K562 (cell line): ENCODE data around the gene AKT1S1. TPM values are rescaled to one million over a fixed set of nuclear protein-coding genes. Genes with fewer than 3 reads are reported as not detected.

Experiments used
- ATAC-seq: fragments of 200-7000 bp; cut with Tn5 transposase; 3 replicates; pipeline ENCODE4 v1.9.1; 2020; ENCODE audit warnings: moderate library complexity
- BruUV-seq: library from RNA; stranded (reverse); fragments of 400-500 nt; replicated peaks from 2 replicates; lab custom pipeline; 2021; lab: Mats Ljungman, UMichigan
- CTCF ChIA-PET: fragments of 300-600 bp; formaldehyde crosslinking; extraction: SDS; loops from one replicate; lab custom pipeline; 2021; ENCODE audit warnings: low intra/inter-chr PET ratio; lab: Yijun Ruan, JAX
- POLR2A ChIA-PET: fragments of 300-600, 350-650 bp; sonication (Branson Sonifier 250); formaldehyde crosslinking; extraction: SDS; loops from one replicate; lab custom pipeline; 2021; ENCODE audit warnings: antibody characterized with exemption, inconsistent platforms; lab: Yijun Ruan, JAX
- DNase-seq, 4 experiments: peaks; one replicate each; pipeline versions ENCODE4 v3.0.0 to v3.0.0-alpha.2; 2011 to 2018; ENCODE audit warnings: low spot score in 3 of 4, mixed read lengths in 3 of 4; ENCODE audit errors: extremely low read depth in 1 of 4
- FAIRE-seq: peaks from 2 replicates; lab custom pipeline; 2011; peaks lifted over from hg19 to GRCh38; lab: Jason Lieb, UNC
- H2AFZ ChIP-seq: 2 replicates; pipeline ENCODE4 v1.6.0; 2011; ENCODE audit warnings: low read depth, low read length, control low read depth, inconsistent platforms
- H3K27ac ChIP-seq: fragments of 200-600 bp; 3 replicates; pipeline ENCODE4 v1.8.0; 2011; ENCODE audit warnings: low read depth, mild to moderate bottlenecking, control low read depth, inconsistent platforms, low read length, moderate library complexity, mixed read lengths; ENCODE audit errors: extremely low read depth
- H3K27me3 ChIP-seq, 2 experiments: fragments of 300-600 bp in 1 of 2; 2 replicates in 1 of 2; 3 replicates in 1 of 2; pipeline versions ENCODE4 v1.6.0 to v1.8.0; 2011; ENCODE audit warnings: inconsistent platforms in 2 of 2, low read length in 2 of 2, mild to moderate bottlenecking in 1 of 2, mixed read lengths in 1 of 2, moderate library complexity in 1 of 2; ENCODE audit not compliant: control insufficient read depth in 2 of 2, insufficient read depth in 2 of 2
- H3K36me3 ChIP-seq: fragments of 300-600 bp; 3 replicates; pipeline ENCODE4 v1.8.0; 2011; ENCODE audit warnings: mild to moderate bottlenecking, low read length, inconsistent platforms; ENCODE audit not compliant: control insufficient read depth, insufficient read depth
- H3K4me1 ChIP-seq, 2 experiments: fragments of 200-600 bp in 1 of 2; replicated peaks in 1 of 2; 2 replicates in 1 of 2; 3 replicates in 1 of 2; pipeline versions ENCODE4 v1.5.1 to v1.8.0; 2011; ENCODE audit warnings: inconsistent platforms in 2 of 2, low read length in 2 of 2, mild to moderate bottlenecking in 1 of 2, mixed read lengths in 1 of 2, moderate library complexity in 1 of 2; ENCODE audit not compliant: control insufficient read depth in 2 of 2, insufficient read depth in 2 of 2
- H3K4me2 ChIP-seq: 2 replicates; pipeline ENCODE4 v1.6.1; 2011; ENCODE audit warnings: low read length, control low read depth, inconsistent platforms, mixed read lengths; ENCODE audit not compliant: insufficient read depth
- H3K4me3 ChIP-seq: fragments of 200-600 bp; sonication (generic), shearing (Covaris generic); 2 replicates; pipeline ENCODE4 v1.5.1; 2016; ENCODE audit warnings: control low read depth, inconsistent platforms
- H3K79me2 ChIP-seq: fragments of 200-600 bp; 3 replicates; pipeline ENCODE4 v1.8.0; 2011; ENCODE audit warnings: low read length, inconsistent platforms; ENCODE audit not compliant: control insufficient read depth, insufficient read depth
- H3K9ac ChIP-seq, 2 experiments: 2 replicates each; pipeline versions ENCODE4 v1.6.0 to v1.6.1; 2011; ENCODE audit warnings: low read depth in 2 of 2, low read length in 2 of 2, control low read depth in 1 of 2, inconsistent platforms in 1 of 2, mild to moderate bottlenecking in 1 of 2, mixed read lengths in 1 of 2; ENCODE audit not compliant: insufficient read depth in 1 of 2
- H3K9me1 ChIP-seq: one replicate; pipeline ENCODE4 v1.6.0; 2011; ENCODE audit warnings: inconsistent platforms, mild to moderate bottlenecking, low read length, moderate library complexity; ENCODE audit not compliant: control insufficient read depth, insufficient read depth
- H3K9me3 ChIP-seq: replicated peaks from 2 replicates; pipeline ENCODE4 v1.5.1; 2011; ENCODE audit warnings: low read depth, low read length, inconsistent platforms; ENCODE audit not compliant: control insufficient read depth, insufficient read depth
- H4K20me1 ChIP-seq: replicated peaks from 2 replicates; pipeline ENCODE4 v1.6.1; 2011; ENCODE audit warnings: low read length, inconsistent platforms, mixed read lengths; ENCODE audit not compliant: control insufficient read depth, insufficient read depth
- ELF2 ChIP-seq: fragments of 250-450 bp; sonication (Bioruptor Pico); IDR thresholded peaks from 2 replicates; pipeline ENCODE4 v1.5.0; 2021; ENCODE audit warnings: mild to moderate bottlenecking
- MTA1 ChIP-seq: fragments of 450-650 bp; IDR thresholded peaks from 2 replicates; pipeline ENCODE4 v1.6.1; 2017; ENCODE audit warnings: borderline replicate concordance
- POLR2A ChIP-seq: fragments of 450-650 bp; conservative IDR thresholded peaks from 2 replicates; pipeline ENCODE4 v1.6.1; 2016
- POLR2G ChIP-seq: fragments of 200-400 bp; formaldehyde crosslinking; IDR thresholded peaks from 2 replicates; pipeline ENCODE4 v1.6.1; 2017; ENCODE audit warnings: low read depth, mild to moderate bottlenecking, antibody characterized with exemption, low read length, moderate library complexity
- RBFOX2 ChIP-seq: fragments of 200-400 bp; formaldehyde crosslinking; IDR thresholded peaks from 2 replicates; pipeline ENCODE4 v1.6.1; 2017; ENCODE audit warnings: low read depth, mild to moderate bottlenecking, low read length, moderate library complexity
- RHOXF2B ChIP-seq: fragments of 250-450 bp; sonication (Bioruptor Pico); conservative IDR thresholded peaks from 2 replicates; pipeline ENCODE4 v1.5.1; 2021
- SNIP1 ChIP-seq: fragments of 450-650 bp; IDR thresholded peaks from 2 replicates; pipeline ENCODE4 v1.7.1; 2017; ENCODE audit warnings: low read depth, mild to moderate bottlenecking
- TBP ChIP-seq: optimal IDR thresholded peaks from 2 replicates; pipeline ENCODE3; 2011; ENCODE audit warnings: low read depth, low read length, improper control_type of control experiment
- TEAD1 ChIP-seq, 2 experiments: fragments of 450-650 bp in 1 of 2; sonication (generic) in 1 of 2; formaldehyde crosslinking; IDR thresholded peaks; 2 replicates each; pipeline versions ENCODE4 v1.4.0 to v1.8.0; 2020 to 2022; ENCODE audit warnings: mild to moderate bottlenecking in 2 of 2, missing genetic modification reagents in 1 of 2
- ZFP1 ChIP-seq: fragments of 450-650 bp; formaldehyde crosslinking; IDR thresholded peaks from 2 replicates; pipeline ENCODE4 v1.4.0; 2020; ENCODE audit warnings: mild to moderate bottlenecking, mixed read lengths
- ZNF224 ChIP-seq: sonication (generic); formaldehyde crosslinking; IDR thresholded peaks from 2 replicates; pipeline ENCODE4 v1.8.0; 2022; ENCODE audit warnings: mild to moderate bottlenecking, missing genetic modification reagents
- ZNF3 ChIP-seq: fragments of 250-450 bp; sonication (Bioruptor Pico); IDR thresholded peaks from 2 replicates; pipeline ENCODE4 v1.5.0; 2021; ENCODE audit warnings: mild to moderate bottlenecking, moderate library complexity
- ZNF431 ChIP-seq: sonication (generic); formaldehyde crosslinking; IDR thresholded peaks from 2 replicates; pipeline ENCODE4 v1.8.0; 2022; ENCODE audit warnings: mild to moderate bottlenecking, missing genetic modification reagents
- ZSCAN29 ChIP-seq: fragments of 450-650 bp; IDR thresholded peaks from 2 replicates; pipeline ENCODE4 v1.6.1; 2017
- WGBS: fragments of 100-300 bp; shearing (Covaris generic); methylation state at CpG from one replicate; pipeline ENCODE4 v1.1.6; 2016; ENCODE audit warnings: low coverage, mixed read lengths; ENCODE audit not compliant: insufficient coverage; ENCODE audit errors: missing lambda C conversion rate; 5-methylcytosine and 5-hydroxymethylcytosine counted together
- in situ Hi-C: fragments of 300-500 bp; cut with MboI; formaldehyde crosslinking; loops from 4 replicates; pipeline ENCODE4 v1.15.0; 2018; ENCODE audit warnings: inconsistent platforms, mixed read lengths
- intact Hi-C: fragments of 100-400 bp; cut with micrococcal nuclease; formaldehyde crosslinking; loops from 2 replicates; pipeline ENCODE4 v1.14.2; 2022
- polyA plus RNA-seq, 8 experiments: library from polyadenylated mRNA; depleted of rRNA in 4 of 8; stranded (reverse) in 5 of 8; unstranded in 3 of 8; fragments of >200 nt; fragmentation: Nextera tagmentation in 2 of 8; fragmentation: Illumina TruSeq in 1 of 8; extraction: Ambion mirVana in 2 of 8; extraction: Trizol in 1 of 8; gene quantifications; 2 replicates each; pipeline versions ENCODE4 v1.2.1 to v1.2.3, GENCODE V29; 2011 to 2014; ENCODE audit warnings: inconsistent platforms in 1 of 8, missing spikeins in 1 of 8
- total RNA-seq, 7 experiments: library from RNA; depleted of rRNA in 6 of 7; stranded (reverse); fragments of >200 nt in 6 of 7; fragmentation: Illumina TruSeq in 2 of 7; extraction: Trizol in 2 of 7; gene quantifications; 2 replicates each; pipeline versions ENCODE4 v1.2.1 to v1.2.3, GENCODE V29; 2011 to 2021; ENCODE audit warnings: low replicate concordance in 1 of 7
- TF ChIP-seq, protein P1 (sequence below), 3 experiments: IDR thresholded peaks in 2 of 3; conservative IDR thresholded peaks in 1 of 3; 2 replicates each; pipeline ENCODE4 v1.5.1; 2011 to 2012; ENCODE audit warnings: low read length in 3 of 3, mild to moderate bottlenecking in 3 of 3, control low read depth in 2 of 3, improper control_type of control experiment in 1 of 3, inconsistent platforms in 1 of 3, low read depth in 1 of 3, mixed read lengths in 1 of 3, moderate library complexity in 1 of 3; ENCODE audit not compliant: insufficient read depth in 2 of 3
- TF ChIP-seq, protein P2 (sequence below): sonication (generic); formaldehyde crosslinking; IDR thresholded peaks from 2 replicates; pipeline ENCODE4 v1.8.0; 2022; ENCODE audit warnings: mild to moderate bottlenecking, missing genetic modification reagents

AKT1S1 gene
- total and polyA plus RNA-seq, 9 of the 15 experiments (the other 6 are each of a cell fraction or from before 2014, with no cell fraction given): 1.2 to 50.3 (median 17.1) TPM

DNA sequence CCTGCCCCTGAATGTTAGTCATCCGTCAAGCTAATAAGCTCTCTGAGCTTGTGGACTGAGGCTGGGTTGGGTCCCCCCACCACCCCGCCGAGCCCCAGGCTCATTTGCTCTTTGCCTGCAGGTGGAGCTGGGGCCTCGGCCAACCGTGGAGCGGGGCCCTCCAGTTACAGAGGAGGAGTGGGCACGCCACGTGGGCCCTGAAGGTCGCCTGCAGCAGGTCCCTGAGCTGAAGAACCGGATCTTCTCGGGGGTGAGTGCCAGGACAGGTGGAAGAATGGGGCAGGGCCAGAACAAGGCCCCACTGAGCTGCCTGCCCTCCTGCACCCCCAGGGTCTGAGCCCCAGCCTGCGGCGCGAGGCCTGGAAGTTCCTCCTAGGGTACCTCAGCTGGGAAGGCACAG is 5.5 kb upstream of the AKT1S1 start:
- H3K4me2 ChIP-seq: no peak overlapping the region
- ChIA-PET POLR2A (no interaction called here), CTCF (no interaction called here)
- TF ChIP-seq, protein P1, sequence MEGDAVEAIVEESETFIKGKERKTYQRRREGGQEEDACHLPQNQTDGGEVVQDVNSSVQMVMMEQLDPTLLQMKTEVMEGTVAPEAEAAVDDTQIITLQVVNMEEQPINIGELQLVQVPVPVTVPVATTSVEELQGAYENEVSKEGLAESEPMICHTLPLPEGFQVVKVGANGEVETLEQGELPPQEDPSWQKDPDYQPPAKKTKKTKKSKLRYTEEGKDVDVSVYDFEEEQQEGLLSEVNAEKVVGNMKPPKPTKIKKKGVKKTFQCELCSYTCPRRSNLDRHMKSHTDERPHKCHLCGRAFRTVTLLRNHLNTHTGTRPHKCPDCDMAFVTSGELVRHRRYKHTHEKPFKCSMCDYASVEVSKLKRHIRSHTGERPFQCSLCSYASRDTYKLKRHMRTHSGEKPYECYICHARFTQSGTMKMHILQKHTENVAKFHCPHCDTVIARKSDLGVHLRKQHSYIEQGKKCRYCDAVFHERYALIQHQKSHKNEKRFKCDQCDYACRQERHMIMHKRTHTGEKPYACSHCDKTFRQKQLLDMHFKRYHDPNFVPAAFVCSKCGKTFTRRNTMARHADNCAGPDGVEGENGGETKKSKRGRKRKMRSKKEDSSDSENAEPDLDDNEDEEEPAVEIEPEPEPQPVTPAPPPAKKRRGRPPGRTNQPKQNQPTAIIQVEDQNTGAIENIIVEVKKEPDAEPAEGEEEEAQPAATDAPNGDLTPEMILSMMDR (IDR thresholded peaks at IDR 0.05 in 2 of 3, conservative IDR thresholded peaks at IDR 0.05 in 1 of 3; ENCODE audit: insufficient read depth in 2 of 3, low read depth in 1 of 3, low read length in 3 of 3): no peak
- TF ChIP-seq ZNF431 (CRISPR knock-in tag) (no peak), POLR2A (no peak), TBP (no peak), SNIP1 (no peak), ZNF224 (no peak), POLR2G (peak; percentile 14; the same call in 1 of the 2 replicates), ELF2 (CRISPR knock-in tag) (no peak), ZFP1 (CRISPR knock-in tag) (no peak), TEAD1 (CRISPR knock-in tag; IDR thresholded peaks at IDR 0.05) (no peak), RHOXF2B (CRISPR knock-in tag) (no peak), RBFOX2 (0 out of 2 replicates have a peak, but pooled peaks have one; percentile 18), ZSCAN29 (no peak), MTA1 (no peak), ZNF3 (no peak)
- TF ChIP-seq, protein P2, sequence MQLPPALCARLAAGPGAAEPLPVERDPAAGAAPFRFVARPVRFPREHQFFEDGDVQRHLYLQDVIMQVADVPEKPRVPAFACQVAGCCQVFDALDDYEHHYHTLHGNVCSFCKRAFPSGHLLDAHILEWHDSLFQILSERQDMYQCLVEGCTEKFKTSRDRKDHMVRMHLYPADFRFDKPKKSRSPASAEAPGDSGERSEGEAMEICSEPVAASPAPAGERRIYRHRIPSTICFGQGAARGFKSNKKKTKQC (CRISPR knock-in tag): no peak
- no TSS peak for BruUV-seq
- H3K9me1 ChIP-seq: no peaks in the 10 kb centered on the region
- peaks cover 6 to 61% of the 10 kb centered on the region in 2 experiments; a peak in 3 of 5 replicates for H3K4me1 ChIP-seq
- DNase-seq: no peak
- no peak overlapping the region for H3K9ac ChIP-seq
- H3K79me2 ChIP-seq: peaks cover 4% of the 10 kb centered on the region
- 100% methylated on average over 8 of the region's 14 CpGs for whole genome bisulfite sequencing
- H2AFZ ChIP-seq: no peak overlapping the region
- H3K9me3 ChIP-seq: no peaks in the 10 kb centered on the region
- intact Hi-C loops (no loop called here), in situ Hi-C loops (no loop called here)
- no peaks in the 10 kb centered on the region for H3K27me3 ChIP-seq
- FAIRE-seq: no peak
- no peak overlapping the region for H3K27ac ChIP-seq
- ATAC-seq: no peak
- no peaks in the 10 kb centered on the region for H4K20me1 ChIP-seq
- H3K4me3 ChIP-seq: no peak overlapping the region
- H3K36me3 ChIP-seq: peaks cover 55% of the 10 kb centered on the region
